ENCODE measurements around the gene ZHX3. TPM values are rescaled to one million over a fixed set of nuclear protein-coding genes. Genes with fewer than 3 reads are reported as not detected.

ZHX3 gene
- total RNA-seq, 1 experiment from 2014 or later = 21.5 TPM

GRCh38 chr20:41131594-41132387 is 185.7 kb downstream of the ZHX3 start:
- Histone ChIP-seq H2AFZ (no peak overlapping the region), H3K4me3 (no peak overlapping the region), H3K4me2 (no peak overlapping the region), H3K27me3 (ENCODE audit: insufficient read depth, low read depth) (no peaks in the 10 kb centered on the region), H3K79me2 (ENCODE audit: low read depth) (no peaks in the 10 kb centered on the region), H3F3A (ENCODE audit: insufficient read depth, low read depth) (peaks cover 31% of the 10 kb centered on the region; the same call in 1 of the 2 replicates), H3K9me3 (ENCODE audit: insufficient read depth, low read depth) (no peaks in the 10 kb centered on the region), H3K9me2 (ENCODE audit: insufficient read depth) (no peaks in the 10 kb centered on the region), H3K4me1 (replicated peaks; ENCODE audit: insufficient read depth) (peaks cover 4% of the 10 kb centered on the region; the same call in 1 of the 2 replicates), H3K27ac (no peak overlapping the region), H3K36me3 (ENCODE audit: low read depth) (no peaks in the 10 kb centered on the region), H4K20me1 (ENCODE audit: insufficient read depth) (no peaks in the 10 kb centered on the region)
- intact Hi-C loops (cut with micrococcal nuclease; ENCODE audit: unreplicated experiment) = no loop called here
- no TSS peak for BruUV-seq (replicated peaks)
- ChIA-PET CTCF (interaction anchor here (0.6 to 0.7 kb wide), 2 partner anchors 168 to 342 kb away, joined by 5 to 13 read pairs; no protein-coding TSS in a partner anchor), POLR2A (ENCODE audit: unreplicated experiment) (no interaction called here)
- TF ChIP-seq CTCF (conservative IDR thresholded peaks at IDR 0.05) = no peak
- TF ChIP-seq EZH2 (IDR thresholded peaks at IDR 0.05; ENCODE audit: low read depth) = no peak
- no peak for DNase-seq

Small RNAs within 50 kb of the gene (microRNA-seq; reads per million reads assigned to microRNA genes)
- gene MIR6871 (ENCODE audit: borderline number of aligned reads, borderline replicate concordance) = not detected

Other genes starting within 250 kb of the ZHX3 start
- 64.1 and 69.4 TPM in 2 replicates for gene PLCG1, start 180.2 kb downstream of the ZHX3 start, total RNA-seq (2021)
- 12.1 and 15.4 TPM in 2 replicates for gene LPIN3, start 23.1 kb upstream of the ZHX3 start, total RNA-seq (2021)
- gene EMILIN3, start 49.1 kb upstream of the ZHX3 start, total RNA-seq (2021) = not detected in 2 replicates

Data from PC-9 (cell line).